Effector memory CD4-positive, alpha-beta T cell (primary cell): ENCODE results near the gene SLC1A1.
"Not testable (repeated sequence)": the region's sequence is repeated elsewhere in the genome, so short reads cannot be mapped to it uniquely, and the experiment has no call there.

ENCODE experiments used
- DNase-seq, 3 donors: peaks; one replicate each; pipeline ENCODE4 v3.0.0-alpha.2; 2020
- H3K27ac ChIP-seq: 2 replicates; pipeline ENCODE4 v1.7.0; 2013; ENCODE audit warnings: mild to moderate bottlenecking, low read length, moderate library complexity; ENCODE audit not compliant: insufficient read depth, poor library complexity, severe bottlenecking
- H3K27me3 ChIP-seq: replicated peaks from 2 replicates; pipeline ENCODE4 v1.7.0; 2013; ENCODE audit warnings: mild to moderate bottlenecking, low read length; ENCODE audit not compliant: insufficient read depth, control insufficient read depth, poor library complexity, severe bottlenecking
- H3K36me3 ChIP-seq: 2 replicates; pipeline ENCODE4 v1.7.0; 2013; ENCODE audit warnings: mild to moderate bottlenecking, low read length, moderate library complexity; ENCODE audit not compliant: control insufficient read depth, insufficient read depth
- H3K4me1 ChIP-seq: 2 replicates; pipeline ENCODE4 v1.7.0; 2013; ENCODE audit warnings: low read length, mild to moderate bottlenecking; ENCODE audit not compliant: control insufficient read depth, insufficient read depth, poor library complexity, severe bottlenecking
- H3K4me3 ChIP-seq: 2 replicates; pipeline ENCODE4 v1.7.0; 2013; ENCODE audit warnings: low read length, low read depth, mild to moderate bottlenecking; ENCODE audit not compliant: insufficient read depth, poor library complexity, severe bottlenecking
- H3K9me3 ChIP-seq: 2 replicates; pipeline ENCODE4 v1.7.0; 2013; ENCODE audit warnings: mild to moderate bottlenecking, low read length, moderate library complexity; ENCODE audit not compliant: control insufficient read depth

Gene SLC1A1

GRCh38 chr9:4537581-4537980 is 47.3 kb downstream of the SLC1A1 start:
- H3K4me1 ChIP-seq: no peaks in the 10 kb centered on the region
- no peak overlapping the region for H3K27ac ChIP-seq
- DNase-seq: no peak
- no peaks in the 10 kb centered on the region for H3K9me3 ChIP-seq
- H3K27me3 ChIP-seq: no peaks in the 10 kb centered on the region
- H3K4me3 ChIP-seq: no peak overlapping the region
- no peaks in the 10 kb centered on the region for H3K36me3 ChIP-seq

- DNase-seq: no peak
- no peaks in the 10 kb centered on the region for H3K27me3 ChIP-seq
- no peak overlapping the region for H3K4me3 ChIP-seq
- no peaks in the 10 kb centered on the region for H3K9me3 ChIP-seq
- no peaks in the 10 kb centered on the region for H3K4me1 ChIP-seq
- no peak overlapping the region for H3K27ac ChIP-seq
- no peaks in the 10 kb centered on the region for H3K36me3 ChIP-seq
Measured at GRCh38 chr9:4538107-4538506, 47.8 kb downstream of the SLC1A1 start.

- Histone ChIP-seq H3K9me3 (no peaks in the 10 kb centered on the region), H3K27me3 (no peaks in the 10 kb centered on the region), H3K4me3 (no peak overlapping the region), H3K36me3 (no peaks in the 10 kb centered on the region), H3K4me1 (no peaks in the 10 kb centered on the region), H3K27ac (no peak overlapping the region)
- no peak for DNase-seq
Measured at GRCh38 chr9:4538621-4539020, 48.4 kb downstream of the SLC1A1 start.

- H3K9me3 ChIP-seq: no peaks in the 10 kb centered on the region
- no peak for DNase-seq
- no peak overlapping the region for H3K4me3 ChIP-seq
- no peaks in the 10 kb centered on the region for H3K4me1 ChIP-seq
- H3K27me3 ChIP-seq: no peaks in the 10 kb centered on the region
- no peaks in the 10 kb centered on the region for H3K36me3 ChIP-seq
- no peak overlapping the region for H3K27ac ChIP-seq
Measured at GRCh38 chr9:4540425-4540824, 50.2 kb downstream of the SLC1A1 start.

GRCh38 chr9:4541281-4541680 is 51.0 kb downstream of the SLC1A1 start:
- Histone ChIP-seq H3K9me3 (no peaks in the 10 kb centered on the region), H3K4me1 (no peaks in the 10 kb centered on the region), H3K27me3 (no peaks in the 10 kb centered on the region), H3K4me3 (no peak overlapping the region), H3K27ac (no peak overlapping the region), H3K36me3 (no peaks in the 10 kb centered on the region)
- DNase-seq: no peak

GRCh38 chr9:4541856-4542255 is 51.6 kb downstream of the SLC1A1 start:
- Histone ChIP-seq H3K4me1 (no peaks in the 10 kb centered on the region), H3K36me3 (no peaks in the 10 kb centered on the region), H3K27me3 (no peaks in the 10 kb centered on the region), H3K9me3 (no peaks in the 10 kb centered on the region), H3K4me3 (no peak overlapping the region), H3K27ac (no peak overlapping the region)
- DNase-seq: no peak

GRCh38 chr9:4544714-4545113 is 54.4 kb downstream of the SLC1A1 start:
- H3K27me3 ChIP-seq, H3K4me1 ChIP-seq, DNase-seq, H3K4me3 ChIP-seq, H3K9me3 ChIP-seq, H3K27ac ChIP-seq, H3K36me3 ChIP-seq: not testable (repeated sequence)

GRCh38 chr9:4547016-4547415 is 56.7 kb downstream of the SLC1A1 start:
- Histone ChIP-seq H3K27me3 (no peaks in the 10 kb centered on the region), H3K4me3 (no peak overlapping the region), H3K9me3 (no peaks in the 10 kb centered on the region), H3K27ac (no peak overlapping the region), H3K36me3 (no peaks in the 10 kb centered on the region), H3K4me1 (no peaks in the 10 kb centered on the region)
- DNase-seq: no peak

GRCh38 chr9:4548811-4549725 is 58.8 kb downstream of the SLC1A1 start:
- no peaks in the 10 kb centered on the region for H3K9me3 ChIP-seq
- no peaks in the 10 kb centered on the region for H3K27me3 ChIP-seq
- H3K36me3 ChIP-seq: no peaks in the 10 kb centered on the region
- no peak overlapping the region for H3K27ac ChIP-seq
- DNase-seq: no peak
- no peak overlapping the region for H3K4me3 ChIP-seq
- H3K4me1 ChIP-seq: peaks cover 1% of the 10 kb centered on the region

- no peak for DNase-seq
- H3K27me3 ChIP-seq: no peaks in the 10 kb centered on the region
- H3K4me3 ChIP-seq: no peak overlapping the region
- H3K4me1 ChIP-seq: peaks cover 4% of the 10 kb centered on the region
- no peak overlapping the region for H3K27ac ChIP-seq
- H3K36me3 ChIP-seq: no peaks in the 10 kb centered on the region
- no peaks in the 10 kb centered on the region for H3K9me3 ChIP-seq
Measured at GRCh38 chr9:4549751-4550295, 59.6 kb downstream of the SLC1A1 start.
